Heart left ventricle (tissue), 16 donors: Measurements from ENCODE around the gene CASZ1. TPM values are rescaled to one million over a fixed set of nuclear protein-coding genes. Genes with fewer than 3 reads are reported as not detected.

Experiments
- ATAC-seq, 4 donors: fragments of 200-7000 bp; cut with Tn5 transposase; one replicate each; pipeline ENCODE4 v1.9.1; 2020 to 2022; ENCODE audit warnings: moderate library complexity in 4 of 4, mild to moderate bottlenecking in 3 of 4, moderate number of reproducible peaks in 1 of 4
- DNase-seq, 5 donors: peaks; one replicate each; pipeline ENCODE4 v3.0.0-alpha.2; 2020
- H3K27ac ChIP-seq, 12 donors: fragments of 200-600 bp; sonication (generic) in 4 of 12; one replicate each; pipeline versions ENCODE4 v1.5.0 to v1.8.0; 2016 to 2022; ENCODE audit warnings: mild to moderate bottlenecking in 2 of 12
- H3K27me3 ChIP-seq, 9 donors: fragments of 200-600 bp; sonication (generic) in 2 of 9; one replicate each; pipeline versions ENCODE4 v1.5.1 to v1.8.0; 2016 to 2022; ENCODE audit warnings: mild to moderate bottlenecking in 3 of 9
- H3K36me3 ChIP-seq, 9 donors: fragments of 200-600 bp; sonication (generic) in 2 of 9; one replicate each; pipeline versions ENCODE4 v1.5.0 to v1.8.0; 2018 to 2022; ENCODE audit warnings: mild to moderate bottlenecking in 2 of 9
- H3K4me1 ChIP-seq, 12 donors: fragments of 200-600 bp; sonication (generic) in 4 of 12; one replicate each; pipeline versions ENCODE4 v1.5.0 to v1.8.0; 2016 to 2022; ENCODE audit warnings: mild to moderate bottlenecking in 3 of 12
- H3K4me3 ChIP-seq, 12 donors: fragments of 200-600 bp; sonication (generic) in 4 of 12; one replicate each; pipeline versions ENCODE4 v1.5.0 to v1.8.0; 2017 to 2022; ENCODE audit warnings: mild to moderate bottlenecking in 9 of 12, moderate library complexity in 4 of 12
- H3K9me3 ChIP-seq, 12 donors: fragments of 200-600 bp; sonication (generic) in 4 of 12; one replicate each; pipeline versions ENCODE4 v1.5.0 to v1.8.0; 2016 to 2022; ENCODE audit warnings: mild to moderate bottlenecking in 1 of 12
- CTCF ChIP-seq, 12 donors: fragments of 200-600 bp; sonication (generic) in 4 of 12; IDR thresholded peaks; one replicate each; pipeline versions ENCODE4 v1.5.0 to v1.8.0; 2018 to 2022; ENCODE audit warnings: antibody characterized with exemption in 12 of 12, mild to moderate bottlenecking in 5 of 12
- POLR2A ChIP-seq, 2 donors: fragments of 450-650 bp; IDR thresholded peaks; one replicate each; pipeline ENCODE4 v1.6.1; 2017; ENCODE audit warnings: antibody characterized with exemption in 2 of 2, mild to moderate bottlenecking in 2 of 2, moderate library complexity in 2 of 2
- WGBS, 4 donors: extraction: QIAGEN DNeasy Blood & Tissue Kit in 2 of 4; methylation state at CpG; one replicate each; pipeline versions ENCODE4 v1.1.5 to v1.1.7; 2013 to 2018; 5-methylcytosine and 5-hydroxymethylcytosine counted together
- intact Hi-C, 10 donors: fragments of 100-400 bp; cut with DNase I; formaldehyde crosslinking; loops; one replicate each; pipeline versions ENCODE4 v1.11.1 to v1.14.2; 2022
- polyA plus RNA-seq, 2 donors: library from polyadenylated mRNA; stranded (reverse); fragments of 200-250 nt; gene quantifications; one replicate each; pipeline ENCODE4 v1.2.3, GENCODE V29; 2013
- total RNA-seq, 9 donors: library from RNA; depleted of rRNA in 2 of 9; stranded (reverse); fragments of >200 nt in 2 of 9; fragmentation: NEBNext Ultra II Directional in 3 of 9; extraction: Animal tissue kit (Norgen Biotek cat#: 25700) in 3 of 9; gene quantifications; one replicate each; pipeline versions ENCODE4 v1.1.0 to v1.2.4, GENCODE V29; 2016 to 2023
- donor health status: ischemic (EF 13 %, LVEDD 7.1; RV severe dilation, severe dysfunction).
- donor health status: healthy with polysubstance abuse.
- donor health status: DM: no; HTN: yes; CAD: no.
- donor health status: DM: no; HTN: no; CAD: no.
- donor health status: ischemic (EF 25% LVEDD 6.9; RV normal size, moderate dysfunction).
- donor health status: ischemic (EF 25% LVEDD 5.7; RV mildly dilated, moderate dysfunction).
- donor health status: healthy.
- donor health status: DM: yes; HTN: yes; CAD: no.
- donor health status: ischemic (EF 35%, LVEDD 5.7; RV mildly dilated, moderate dysfunction).
- donor health status: nonischemic (EF 11% LVEDD 7.7; RV severe dilation, severe dysfunction).
- donor health status: DM: yes; HTN: yes; CAD: no.
- donor health status: PGD.
- donor health status: ischemic (EF 29% LVEDD 5.4; RV normal size, mild dysfunction).
- donor health status: nonischemic (EF 23%, LVEDD 6.1; RV moderate dilation, normal function).

Gene CASZ1
- total and polyA plus RNA-seq, 11 donors = 28.8 to 84.9 (median 55.0) TPM

GRCh38 chr1:10626131-10626731 lies 170.2 kb downstream of the CASZ1 start:
- no peak overlapping the region for H3K27ac ChIP-seq
- TF ChIP-seq CTCF (IDR thresholded peaks at IDR 0.05) (no peak), POLR2A (IDR thresholded peaks at IDR 0.05) (no peak)

GRCh38 chr1:10625554-10625953 lies 170.9 kb downstream of the CASZ1 start:
- H3K4me3 ChIP-seq = no peak overlapping the region
- 86 to 91% (median 90%) methylated on average over 10 of the region's 10 CpGs for WGBS, 4 donors
- ATAC-seq = no peak
- peaks cover 0 to 35% (median 28%) of the 10 kb centered on the region in 9 donors for H3K36me3 ChIP-seq
- peaks cover 0 to 13% (median 9%) of the 10 kb centered on the region in 12 donors for H3K4me1 ChIP-seq
- H3K9me3 ChIP-seq = no peaks in the 10 kb centered on the region
- H3K27ac ChIP-seq = no peak overlapping the region
- intact Hi-C loops = loop anchor here in 1 of 10 donors (10.0 kb wide), 1 partner anchor 239 kb away; no protein-coding TSS in a partner anchor
- H3K27me3 ChIP-seq = no peaks in the 10 kb centered on the region
- TF ChIP-seq CTCF (IDR thresholded peaks at IDR 0.05) (no peak), POLR2A (IDR thresholded peaks at IDR 0.05) (no peak)
- peak in 1 of 5 donors; percentile 33 for DNase-seq

More at GRCh38 chr1:10626131-10626731, 170.2 kb downstream of the CASZ1 start:
- ATAC-seq (no peak), DNase-seq (peak in 1 of 5 donors; percentile 32)
- WGBS, 4 donors = 92 to 95% (median 94%) methylated on average over 9 to 13 of the region's 13 CpGs
- Histone ChIP-seq H3K4me1 (peaks cover 0 to 13% (median 9%) of the 10 kb centered on the region in 12 donors), H3K36me3 (peaks cover 0 to 40% (median 28%) of the 10 kb centered on the region in 9 donors), H3K4me3 (no peak overlapping the region), H3K27me3 (no peaks in the 10 kb centered on the region), H3K9me3 (no peaks in the 10 kb centered on the region)
- intact Hi-C loops = loop anchor here in 1 of 10 donors (10.0 kb wide), 1 partner anchor 239 kb away; no protein-coding TSS in a partner anchor

GRCh38 chr1:10625076-10625475 lies 171.4 kb downstream of the CASZ1 start:
- Histone ChIP-seq H3K4me1 (peaks cover 0 to 13% (median 9%) of the 10 kb centered on the region in 12 donors), H3K36me3 (peaks cover 0 to 35% (median 28%) of the 10 kb centered on the region in 9 donors), H3K9me3 (no peaks in the 10 kb centered on the region), H3K27me3 (no peaks in the 10 kb centered on the region), H3K4me3 (no peak overlapping the region), H3K27ac (no peak overlapping the region)
- peak in 1 of 5 donors; percentile 27 for DNase-seq
- intact Hi-C loops = loop anchor here in 1 of 10 donors (10.0 kb wide), 1 partner anchor 240 kb away; no protein-coding TSS in a partner anchor
- WGBS, 4 donors = 90 to 95% (median 94%) methylated on average over 6 to 9 of the region's 9 CpGs
- no peak for ATAC-seq
- no peak for TF ChIP-seq CTCF (IDR thresholded peaks at IDR 0.05)
- no peak for TF ChIP-seq POLR2A (IDR thresholded peaks at IDR 0.05)

GRCh38 chr1:10624256-10625050 lies 172.0 kb downstream of the CASZ1 start:
- peak in 1 of 5 donors; percentile 55 for DNase-seq
- H3K4me1 ChIP-seq = peaks cover 0 to 13% (median 9%) of the 10 kb centered on the region in 12 donors
- TF ChIP-seq CTCF (IDR thresholded peaks at IDR 0.05) (no peak), POLR2A (IDR thresholded peaks at IDR 0.05) (no peak)
- WGBS, 4 donors = 93 to 96% (median 95%) methylated on average over 22 to 26 of the region's 26 CpGs
- H3K27ac ChIP-seq = no peak overlapping the region
- ATAC-seq = no peak
- H3K27me3 ChIP-seq = no peaks in the 10 kb centered on the region
- no peaks in the 10 kb centered on the region for H3K9me3 ChIP-seq
- H3K4me3 ChIP-seq = no peak overlapping the region
- H3K36me3 ChIP-seq = peaks cover 0 to 35% (median 27%) of the 10 kb centered on the region in 9 donors
- intact Hi-C loops = loop anchor here in 1 of 10 donors (10.0 kb wide), 1 partner anchor 240 kb away; no protein-coding TSS in a partner anchor
